WTC11 (cell line): Measurements from ENCODE around the gene SPAG4. TPM values are rescaled to one million over a fixed set of nuclear protein-coding genes. Genes with fewer than 3 reads are reported as not detected.

Source experiments
- ATAC-seq: fragments of 200-7000 bp; cut with Tn5 transposase; 2 replicates; pipeline ENCODE4 v1.10.0; 2021; ENCODE audit warnings: mild to moderate bottlenecking, moderate library complexity
- CTCF ChIA-PET: fragments of 300-600 bp; sonication (Branson Sonifier 250); formaldehyde crosslinking; loops from one replicate; lab custom pipeline; 2021; ENCODE audit warnings: antibody characterized with exemption; lab: Charles Lee
- POLR2A ChIA-PET: fragments of 350-600 bp; sonication (Branson Sonifier 250); formaldehyde crosslinking; loops from one replicate; lab custom pipeline; 2021; ENCODE audit warnings: antibody characterized with exemption; lab: Charles Lee
- DNase-seq: peaks from one replicate; pipeline ENCODE4 v3.0.0; 2021; ENCODE audit warnings: low spot score
- H3K27ac Mint-ChIP-seq: 2 replicates; pipeline ENCODE4 v1.8.0; 2021; ENCODE audit warnings: mixed read lengths
- H3K27me3 Mint-ChIP-seq: 2 replicates; pipeline ENCODE4 v1.8.0; 2021; ENCODE audit warnings: low read depth, mild to moderate bottlenecking, moderate library complexity, mixed read lengths
- H3K36me3 Mint-ChIP-seq: 2 replicates; pipeline ENCODE4 v1.8.0; 2021; ENCODE audit warnings: mixed read lengths
- H3K4me1 Mint-ChIP-seq: 2 replicates; pipeline ENCODE4 v1.8.0; 2022; ENCODE audit warnings: mixed read lengths
- H3K4me3 Mint-ChIP-seq: 2 replicates; pipeline ENCODE4 v1.8.0; 2021; ENCODE audit warnings: mild to moderate bottlenecking, moderate library complexity, mixed read lengths
- H3K9me3 Mint-ChIP-seq: 2 replicates; pipeline ENCODE4 v1.8.0; 2021; ENCODE audit warnings: mixed read lengths
- ATF6 ChIP-seq: sonication (generic); formaldehyde crosslinking; IDR thresholded peaks from 2 replicates; pipeline ENCODE4 v1.8.1; 2023; ENCODE audit warnings: mild to moderate bottlenecking, missing genetic modification reagents
- CDX4 ChIP-seq: fragments of 250-450 bp; sonication (Bioruptor Pico); IDR thresholded peaks from 2 replicates; pipeline ENCODE4 v1.9.0; 2021; ENCODE audit warnings: moderate library complexity, mild to moderate bottlenecking, inconsistent platforms, borderline replicate concordance
- E2F4 ChIP-seq: sonication (generic); formaldehyde crosslinking; IDR thresholded peaks from 2 replicates; pipeline ENCODE4 v1.8.1; 2022; ENCODE audit warnings: low read depth, mild to moderate bottlenecking, moderate library complexity, missing genetic modification reagents, borderline replicate concordance
- ELF4 ChIP-seq: sonication (generic); formaldehyde crosslinking; IDR thresholded peaks from 2 replicates; pipeline ENCODE4 v1.8.1; 2022; ENCODE audit warnings: low read depth, mild to moderate bottlenecking, moderate library complexity, missing genetic modification reagents
- JAZF1 ChIP-seq: fragments of 250-450 bp; sonication (Bioruptor Pico); IDR thresholded peaks from 2 replicates; pipeline ENCODE4 v1.9.0; 2021; ENCODE audit warnings: moderate library complexity, mild to moderate bottlenecking, inconsistent platforms
- JUN ChIP-seq: sonication (generic); formaldehyde crosslinking; IDR thresholded peaks from 2 replicates; pipeline ENCODE4 v1.8.0; 2023; ENCODE audit warnings: mild to moderate bottlenecking, missing genetic modification reagents
- MAX ChIP-seq: sonication (generic); formaldehyde crosslinking; IDR thresholded peaks from 2 replicates; pipeline ENCODE4 v1.8.0; 2022; ENCODE audit warnings: mild to moderate bottlenecking, missing genetic modification reagents
- NFATC4 ChIP-seq: fragments of 250-450 bp; sonication (Bioruptor Pico); IDR thresholded peaks from 2 replicates; pipeline ENCODE4 v1.9.0; 2021; ENCODE audit warnings: mild to moderate bottlenecking
- NR2C2 ChIP-seq: sonication (generic); formaldehyde crosslinking; IDR thresholded peaks from 2 replicates; pipeline ENCODE4 v1.8.0; 2022; ENCODE audit warnings: mild to moderate bottlenecking, missing genetic modification reagents
- NR3C1 ChIP-seq: sonication (generic); formaldehyde crosslinking; conservative IDR thresholded peaks from 2 replicates; pipeline ENCODE4 v1.8.1; 2023; ENCODE audit warnings: low read depth, mild to moderate bottlenecking, missing genetic modification reagents
- OVOL2 ChIP-seq: fragments of 250-450 bp; sonication (Bioruptor Pico); IDR thresholded peaks from 2 replicates; pipeline ENCODE4 v1.9.0; 2021; ENCODE audit warnings: mild to moderate bottlenecking, borderline replicate concordance
- PRDM15 ChIP-seq: sonication (generic); formaldehyde crosslinking; IDR thresholded peaks from 2 replicates; pipeline ENCODE4 v1.8.0; 2022; ENCODE audit warnings: missing genetic modification reagents
- RELA ChIP-seq: sonication (generic); formaldehyde crosslinking; IDR thresholded peaks from 2 replicates; pipeline ENCODE4 v1.8.1; 2022; ENCODE audit warnings: missing genetic modification reagents, mild to moderate bottlenecking, borderline replicate concordance
- SMAD4 ChIP-seq: sonication (generic); formaldehyde crosslinking; IDR thresholded peaks from 2 replicates; pipeline ENCODE4 v1.8.0; 2022; ENCODE audit warnings: mild to moderate bottlenecking, missing genetic modification reagents
- TP53 ChIP-seq: sonication (generic); formaldehyde crosslinking; IDR thresholded peaks from 2 replicates; pipeline ENCODE4 v1.8.1; 2023; ENCODE audit warnings: mild to moderate bottlenecking, missing genetic modification reagents
- ZNF121 ChIP-seq: sonication (generic); formaldehyde crosslinking; IDR thresholded peaks from 2 replicates; pipeline ENCODE4 v1.8.0; 2023; ENCODE audit warnings: missing genetic modification reagents
- ZNF232 ChIP-seq: sonication (generic); formaldehyde crosslinking; IDR thresholded peaks from 2 replicates; pipeline ENCODE4 v1.8.0; 2022; ENCODE audit warnings: mild to moderate bottlenecking, missing genetic modification reagents
- ZNF281 ChIP-seq: sonication (generic); formaldehyde crosslinking; IDR thresholded peaks from 2 replicates; pipeline ENCODE4 v1.8.0; 2023; ENCODE audit warnings: mild to moderate bottlenecking, missing genetic modification reagents
- ZNF317 ChIP-seq: sonication (generic); formaldehyde crosslinking; IDR thresholded peaks from 2 replicates; pipeline ENCODE4 v1.8.1; 2023; ENCODE audit warnings: low read depth, mild to moderate bottlenecking, moderate library complexity, missing genetic modification reagents, borderline replicate concordance
- ZNF396 ChIP-seq: fragments of 250-450 bp; sonication (Bioruptor Pico); IDR thresholded peaks from 2 replicates; pipeline ENCODE4 v1.8.0; 2021; ENCODE audit warnings: mild to moderate bottlenecking, moderate library complexity, borderline replicate concordance
- ZNF416 ChIP-seq: fragments of 250-450 bp; sonication (Bioruptor Pico); IDR thresholded peaks from 2 replicates; pipeline ENCODE4 v1.9.0; 2021; ENCODE audit warnings: mild to moderate bottlenecking, inconsistent platforms
- ZNF671 ChIP-seq: fragments of 250-450 bp; sonication (Bioruptor Pico); IDR thresholded peaks from 2 replicates; pipeline ENCODE4 v1.8.0; 2021; ENCODE audit warnings: mild to moderate bottlenecking
- total RNA-seq: library from RNA; stranded (reverse); gene quantifications from 3 replicates; pipeline ENCODE4 v1.2.3, GENCODE V29; 2021

SPAG4 gene
- total RNA-seq, 1 experiment from 2014 or later, result 3.5 TPM

- H3K4me1 Mint-ChIP-seq, result peaks cover 5% of the 10 kb centered on the region; the same call in 1 of the 2 replicates
- ChIA-PET POLR2A (no interaction called here), CTCF (interaction anchor here (1.7 kb wide), 1 partner anchor 32 kb away, joined by 4 read pairs; no protein-coding TSS in a partner anchor)
- H3K27me3 Mint-ChIP-seq, result no peaks in the 10 kb centered on the region
- H3K36me3 Mint-ChIP-seq, result peaks cover 25% of the 10 kb centered on the region
- DNase-seq (no peak), ATAC-seq (no peak)
- TF ChIP-seq SMAD4 (CRISPR knock-in tag) (no peak), ZNF232 (CRISPR knock-in tag) (no peak), ZNF317 (CRISPR knock-in tag) (no peak), OVOL2 (CRISPR knock-in tag) (no peak), NR3C1 (CRISPR knock-in tag) (no peak), JUN (CRISPR knock-in tag) (no peak), ZNF416 (no peak), RELA (CRISPR knock-in tag) (no peak), NR2C2 (CRISPR knock-in tag) (no peak), CDX4 (CRISPR knock-in tag) (no peak), ATF6 (no peak), E2F4 (no peak), ZNF396 (CRISPR knock-in tag) (no peak), ELF4 (no peak), JAZF1 (CRISPR knock-in tag) (no peak), MAX (CRISPR knock-in tag) (no peak), TP53 (no peak), ZNF671 (CRISPR knock-in tag) (no peak)
- no peaks in the 10 kb centered on the region for H3K9me3 Mint-ChIP-seq
- H3K4me3 Mint-ChIP-seq, result no peak overlapping the region
- H3K27ac Mint-ChIP-seq, result no peak overlapping the region
These were observed 36.3 kb downstream of the SPAG4 start for GRCh38 chr20:35651958-35652357.

GRCh38 chr20:35652641-35653429, 37.2 kb downstream of the SPAG4 start:
- DNase-seq, result no peak
- no peaks in the 10 kb centered on the region for H3K27me3 Mint-ChIP-seq
- no peak overlapping the region for H3K27ac Mint-ChIP-seq
- peaks cover 25% of the 10 kb centered on the region for H3K36me3 Mint-ChIP-seq
- H3K9me3 Mint-ChIP-seq, result no peaks in the 10 kb centered on the region
- POLR2A ChIA-PET, result no interaction called here
- peaks cover 9% of the 10 kb centered on the region; the same call in 1 of the 2 replicates for H3K4me1 Mint-ChIP-seq
- CTCF ChIA-PET, result interaction anchor here (1.7 kb wide), 1 partner anchor 33 kb away, joined by 4 read pairs; no protein-coding TSS in a partner anchor
- TF ChIP-seq ZNF121 (CRISPR knock-in tag), result no peak
- no peak for TF ChIP-seq ZNF281 (CRISPR knock-in tag)
- TF ChIP-seq PRDM15 (CRISPR knock-in tag), result 0 out of 2 replicates have a peak, but pooled peaks have one; percentile 20
- TF ChIP-seq NFATC4 (CRISPR knock-in tag), result no peak
- no peak for TF ChIP-seq OVOL2 (CRISPR knock-in tag)
- no peak overlapping the region for H3K4me3 Mint-ChIP-seq
- ATAC-seq, result peak; percentile 43
